Measurements from ENCODE around the gene SLC24A3.

DNA sequence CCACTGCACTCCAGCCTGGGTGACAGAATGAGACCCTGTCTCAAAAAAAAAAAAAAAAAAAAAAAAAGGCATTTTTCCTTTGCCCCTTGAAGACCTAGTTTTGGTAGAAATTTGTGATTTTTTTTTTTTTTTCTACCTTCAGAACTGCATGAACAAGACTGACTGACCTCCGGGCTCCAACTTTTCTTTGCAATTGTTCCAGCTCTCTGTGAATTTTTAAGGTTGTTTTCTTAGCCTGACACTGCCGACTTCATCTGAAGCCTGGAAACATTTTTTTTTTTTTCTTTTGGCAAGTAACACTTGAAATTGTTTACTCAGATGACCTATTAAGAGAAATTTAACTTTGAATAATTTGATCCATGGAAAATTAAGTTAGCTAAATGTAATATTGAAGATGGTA lies 73.0 kb downstream of the SLC24A3 start:
- TF ChIP-seq POLR2A (IDR thresholded peaks at IDR 0.05) (no peak), POLR2AphosphoS5 (IDR thresholded peaks at IDR 0.05) (no peak), CTCF (IDR thresholded peaks at IDR 0.05) (no peak)

All from sigmoid colon (tissue), 4 donors.